ENCODE results near the gene TRIM59. TPM values are rescaled to one million over a fixed set of nuclear protein-coding genes. Genes with fewer than 3 reads are reported as not detected.

TRIM59 gene
- total RNA-seq, 1 donor from 2014 or later = 39.0 TPM

GRCh38 chr3:160403028-160403545, 46.5 kb downstream of the TRIM59 start:
- H3K9me3 Mint-ChIP-seq = no peaks in the 10 kb centered on the region
- H3K27me3 Mint-ChIP-seq (ENCODE audit: low read depth) = peaks cover 11% of the 10 kb centered on the region
- peaks cover 8% of the 10 kb centered on the region for H3K36me3 Mint-ChIP-seq (ENCODE audit: low read depth)
- no peak for TF ChIP-seq CTCF (conservative IDR thresholded peaks at IDR 0.05)
- peaks cover 47% of the 10 kb centered on the region for H3K4me1 Mint-ChIP-seq
- peak overlapping the region; percentile 96 for H3K4me3 Mint-ChIP-seq
- no peak for DNase-seq (ENCODE audit: low read depth, low spot score)
- H3K27ac Mint-ChIP-seq (ENCODE audit: unreplicated experiment) = no peak overlapping the region

- Mint-ChIP-seq H3K4me3 (peak overlapping the region; percentile 96), H3K27ac (ENCODE audit: unreplicated experiment) (peak overlapping the region; percentile 13), H3K9me3 (no peaks in the 10 kb centered on the region), H3K4me1 (peaks cover 49% of the 10 kb centered on the region), H3K36me3 (ENCODE audit: low read depth) (peaks cover 6% of the 10 kb centered on the region), H3K27me3 (ENCODE audit: low read depth) (peaks cover 11% of the 10 kb centered on the region)
- no peak for DNase-seq (ENCODE audit: low read depth, low spot score)
- no peak for TF ChIP-seq CTCF (conservative IDR thresholded peaks at IDR 0.05)
Measured at GRCh38 chr3:160402221-160403027, 47.2 kb downstream of the TRIM59 start.

GRCh38 chr3:160401291-160402095, 48.1 kb downstream of the TRIM59 start:
- Mint-ChIP-seq H3K4me1 (peaks cover 54% of the 10 kb centered on the region), H3K27ac (ENCODE audit: unreplicated experiment) (peak overlapping the region; percentile 17), H3K36me3 (ENCODE audit: low read depth) (peaks cover 6% of the 10 kb centered on the region), H3K9me3 (no peaks in the 10 kb centered on the region), H3K27me3 (ENCODE audit: low read depth) (peaks cover 11% of the 10 kb centered on the region), H3K4me3 (peak overlapping the region; percentile 96)
- TF ChIP-seq CTCF (conservative IDR thresholded peaks at IDR 0.05) = no peak
- DNase-seq (ENCODE audit: low read depth, low spot score) = no peak

- no peak for TF ChIP-seq CTCF (conservative IDR thresholded peaks at IDR 0.05)
- Mint-ChIP-seq H3K4me3 (peak overlapping the region; percentile 96), H3K4me1 (peaks cover 54% of the 10 kb centered on the region), H3K27me3 (ENCODE audit: low read depth) (peaks cover 11% of the 10 kb centered on the region), H3K27ac (ENCODE audit: unreplicated experiment) (peak overlapping the region; percentile 17), H3K9me3 (no peaks in the 10 kb centered on the region), H3K36me3 (ENCODE audit: low read depth) (peaks cover 6% of the 10 kb centered on the region)
- DNase-seq (ENCODE audit: low read depth, low spot score) = peak; percentile 17
Measured at GRCh38 chr3:160400702-160401150, 48.9 kb downstream of the TRIM59 start.

- H3K36me3 Mint-ChIP-seq (ENCODE audit: low read depth) = peaks cover 6% of the 10 kb centered on the region
- no peak for TF ChIP-seq CTCF (conservative IDR thresholded peaks at IDR 0.05)
- H3K27ac Mint-ChIP-seq (ENCODE audit: unreplicated experiment) = peak overlapping the region; percentile 98
- H3K27me3 Mint-ChIP-seq (ENCODE audit: low read depth) = peaks cover 11% of the 10 kb centered on the region
- H3K4me3 Mint-ChIP-seq = peak overlapping the region; percentile 96
- H3K4me1 Mint-ChIP-seq = peaks cover 54% of the 10 kb centered on the region
- DNase-seq (ENCODE audit: low read depth, low spot score) = peak; percentile 36
- H3K9me3 Mint-ChIP-seq = no peaks in the 10 kb centered on the region
Measured at GRCh38 chr3:160400030-160400701, 49.4 kb downstream of the TRIM59 start.

All from neural crest cell (in vitro differentiated cells).